Measurements from ENCODE around the gene MAP3K4. TPM values are rescaled to one million over a fixed set of nuclear protein-coding genes. Genes with fewer than 3 reads are reported as not detected.

MAP3K4 gene, protein sequence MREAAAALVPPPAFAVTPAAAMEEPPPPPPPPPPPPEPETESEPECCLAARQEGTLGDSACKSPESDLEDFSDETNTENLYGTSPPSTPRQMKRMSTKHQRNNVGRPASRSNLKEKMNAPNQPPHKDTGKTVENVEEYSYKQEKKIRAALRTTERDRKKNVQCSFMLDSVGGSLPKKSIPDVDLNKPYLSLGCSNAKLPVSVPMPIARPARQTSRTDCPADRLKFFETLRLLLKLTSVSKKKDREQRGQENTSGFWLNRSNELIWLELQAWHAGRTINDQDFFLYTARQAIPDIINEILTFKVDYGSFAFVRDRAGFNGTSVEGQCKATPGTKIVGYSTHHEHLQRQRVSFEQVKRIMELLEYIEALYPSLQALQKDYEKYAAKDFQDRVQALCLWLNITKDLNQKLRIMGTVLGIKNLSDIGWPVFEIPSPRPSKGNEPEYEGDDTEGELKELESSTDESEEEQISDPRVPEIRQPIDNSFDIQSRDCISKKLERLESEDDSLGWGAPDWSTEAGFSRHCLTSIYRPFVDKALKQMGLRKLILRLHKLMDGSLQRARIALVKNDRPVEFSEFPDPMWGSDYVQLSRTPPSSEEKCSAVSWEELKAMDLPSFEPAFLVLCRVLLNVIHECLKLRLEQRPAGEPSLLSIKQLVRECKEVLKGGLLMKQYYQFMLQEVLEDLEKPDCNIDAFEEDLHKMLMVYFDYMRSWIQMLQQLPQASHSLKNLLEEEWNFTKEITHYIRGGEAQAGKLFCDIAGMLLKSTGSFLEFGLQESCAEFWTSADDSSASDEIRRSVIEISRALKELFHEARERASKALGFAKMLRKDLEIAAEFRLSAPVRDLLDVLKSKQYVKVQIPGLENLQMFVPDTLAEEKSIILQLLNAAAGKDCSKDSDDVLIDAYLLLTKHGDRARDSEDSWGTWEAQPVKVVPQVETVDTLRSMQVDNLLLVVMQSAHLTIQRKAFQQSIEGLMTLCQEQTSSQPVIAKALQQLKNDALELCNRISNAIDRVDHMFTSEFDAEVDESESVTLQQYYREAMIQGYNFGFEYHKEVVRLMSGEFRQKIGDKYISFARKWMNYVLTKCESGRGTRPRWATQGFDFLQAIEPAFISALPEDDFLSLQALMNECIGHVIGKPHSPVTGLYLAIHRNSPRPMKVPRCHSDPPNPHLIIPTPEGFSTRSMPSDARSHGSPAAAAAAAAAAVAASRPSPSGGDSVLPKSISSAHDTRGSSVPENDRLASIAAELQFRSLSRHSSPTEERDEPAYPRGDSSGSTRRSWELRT (N-terminal part only)
- total RNA-seq (2012; rRNA removed) (20.4 and 23.1 TPM in 2 replicates), polyA plus RNA-seq (2012; rRNA removed) (6.9 and 11.5 TPM in 2 replicates), Bru-seq, nascent RNA (percentile 77 among the genes with signal in this experiment), BruChase-seq, experiment 1, labeled RNA remaining after a 6-hour chase (percentile 68 among the genes with signal in this experiment), BruChase-seq, experiment 2, labeled RNA remaining after a 2-hour chase (percentile 81 among the genes with signal in this experiment)
- polyA plus RNA-seq (2012; cell fraction: cytosol; rRNA removed), result 2.0 and 3.7 TPM in 2 replicates
- polyA plus RNA-seq (2012; cell fraction: nucleus; rRNA removed; ENCODE audit: low replicate concordance), result 6.4 and 26.8 TPM in 2 replicates
- long read RNA-seq, full-length matches to known transcripts, result 1 of 18 reads
- long read RNA-seq, partial matches to known transcripts, result 16 of 18 reads
- long read RNA-seq, other reads (novel, unspliced or antisense), result 1 of 18 reads

DNA sequence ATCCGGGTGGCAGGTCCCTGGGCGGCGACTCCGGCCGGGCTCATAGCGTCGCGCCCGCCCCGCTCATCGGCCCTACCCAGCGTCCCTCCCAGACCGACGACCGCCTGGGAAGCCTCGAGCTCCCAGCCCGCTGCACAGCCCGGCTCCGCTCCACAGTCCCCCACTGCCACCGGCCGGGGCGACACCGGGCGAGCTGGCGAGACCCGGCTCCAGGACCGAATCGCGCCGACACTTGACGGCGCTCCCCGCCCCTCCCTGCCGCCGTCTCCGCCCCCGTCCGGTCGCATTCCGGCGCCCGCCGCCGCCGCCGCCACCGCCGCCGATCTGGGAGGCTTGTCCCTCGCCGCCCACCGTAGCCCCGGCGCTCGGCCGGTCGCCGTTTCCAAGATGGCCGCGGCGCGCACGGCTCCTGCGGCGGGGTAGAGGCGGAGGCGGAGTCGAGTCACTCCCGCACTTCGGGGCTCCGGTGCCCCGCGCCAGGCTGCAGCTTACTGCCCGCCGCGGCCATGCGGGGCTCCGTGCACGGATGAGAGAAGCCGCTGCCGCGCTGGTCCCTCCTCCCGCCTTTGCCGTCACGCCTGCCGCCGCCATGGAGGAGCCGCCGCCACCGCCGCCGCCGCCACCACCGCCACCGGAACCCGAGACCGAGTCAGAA lies at the start of gene MAP3K4:
TSS of gene MAP3K4 (plus strand) at position 364 of the 655 bp plus-strand sequence. CDS start at position 527, 163 bp downstream.
- Histone ChIP-seq H4K8ac (ENCODE audit: low read depth in 2 of 2, low read length in 2 of 2) (peak within 1 kb of the TSS; percentile 61 to 63), H2AFZ (replicated peaks; ENCODE audit: low read length, poor library complexity) (peak within 1 kb of the TSS; percentile 98), H2BK15ac (ENCODE audit: low read depth, low read length) (no peak within 1 kb of the TSS; the same call in 2 of the 3 replicates), H2AK5ac (ENCODE audit: low read depth, low read length) (no peak within 1 kb of the TSS), H3K4me1 (ENCODE audit: control insufficient read depth, insufficient read depth, low read length) (no peaks in the 10 kb centered on the region; the same call in 1 of the 2 replicates), H3K4me3 (ENCODE audit: insufficient read depth, low read depth, low read length) (peak within 1 kb of the TSS; percentile 95), H3K36me3 (ENCODE audit: control insufficient read depth, insufficient read depth, low read length) (no peaks in the 10 kb centered on the region), H2BK20ac (ENCODE audit: low read depth, low read length) (no peak within 1 kb of the TSS; the same call in 1 of the 2 replicates), H3K9me1 (ENCODE audit: insufficient read depth, low read length) (peaks cover 3% of the 10 kb centered on the region), H3K4me2 (ENCODE audit: low read depth, low read length) (peak within 1 kb of the TSS; percentile 99), H4K5ac (ENCODE audit: low read depth, low read length) (peak within 1 kb of the TSS; percentile 42; the same call in 1 of the 2 replicates), H2AK9ac (replicated peaks; ENCODE audit: low read depth, low read length, poor library complexity) (peak within 1 kb of the TSS; percentile 58), H4K20me1 (ENCODE audit: insufficient read depth, low read length) (peaks cover 8% of the 10 kb centered on the region), H3K14ac (replicated peaks; ENCODE audit: low read depth, low read length) (peak within 1 kb of the TSS; percentile 48; the same call in 1 of the 2 replicates), H3K56ac (ENCODE audit: extremely low read depth, insufficient read depth, low read length) (peak within 1 kb of the TSS; percentile 52), H3K23ac (ENCODE audit: low read depth, low read length) (peak within 1 kb of the TSS; percentile 54), H3K9ac (ENCODE audit: low read depth, low read length) (peak within 1 kb of the TSS; percentile 93), H3K18ac (ENCODE audit: low read depth, low read length) (peak within 1 kb of the TSS; percentile 48), H2BK5ac (ENCODE audit: low read depth, low read length, poor library complexity, severe bottlenecking) (peak within 1 kb of the TSS; percentile 94), H3K27ac (ENCODE audit: insufficient read depth, low read length) (peak within 1 kb of the TSS; percentile 85), H3K9me3 (ENCODE audit: control insufficient read depth, insufficient read depth, low read length) (peaks cover 2% of the 10 kb centered on the region; the same call in 1 of the 2 replicates), H3K27me3 (ENCODE audit: control insufficient read depth, insufficient read depth, low read length) (no peaks in the 10 kb centered on the region), H3K4ac (ENCODE audit: low read depth, low read length) (peak within 1 kb of the TSS; percentile 77), H4K91ac (ENCODE audit: insufficient read depth, low read depth, low read length) (no peak within 1 kb of the TSS), H3K79me1 (ENCODE audit: low read depth in 1 of 2, low read length in 2 of 2) (peaks cover 1 to 24% of the 10 kb centered on the region in 2 experiments; a peak in 3 of 4 replicates), H2BK120ac (ENCODE audit: low read depth, low read length) (peak within 1 kb of the TSS; percentile 78)
- in situ Hi-C loops (cut with MboI; ENCODE audit: low sequenced_read_pairs), result loop anchor here (25.0 kb wide), 1 partner anchor 271 kb away; the partner anchor contains the start of gene AGPAT4
- 0% methylated on average over 41 of the region's 97 CpGs; no CpG with 5 or more reads in 1 of the 2 experiments for whole genome bisulfite sequencing, 2 experiments (ENCODE audit: extremely low coverage in 2 of 2, insufficient read length in 1 of 2)
- intact Hi-C loops (cut with micrococcal nuclease), result loop anchor here (1.0 to 5.0 kb wide), 5 partner anchors 12 to 379 kb away; partner anchors contain the start of gene AGPAT4
- ATAC-seq (ENCODE audit: low read depth) (peak; percentile 86), DNase-seq (peak; percentile 75)
- dilution Hi-C loops (cut with HindIII; ENCODE audit: low sequenced_read_pairs, unreplicated experiment), result no loop called here
- BruUV-seq (replicated peaks), result no TSS peak
- CTCF ChIA-PET, result interaction anchor here (1.1 kb wide), 1 partner anchor 379 kb away, joined by 3 read pairs; no protein-coding TSS in a partner anchor
- POLR2A ChIA-PET (ENCODE audit: unreplicated experiment), result no interaction called here
- TF ChIP-seq FOS (IDR thresholded peaks at IDR 0.05; ENCODE audit: low read depth, low read length) (no peak), MXI1 (IDR thresholded peaks at IDR 0.05; ENCODE audit: borderline replicate concordance, low read depth, low read length) (no peak), SMC3 (IDR thresholded peaks at IDR 0.05; ENCODE audit: low read depth, low read length) (0 out of 2 replicates have a peak, but pooled peaks have one; percentile 1), CEBPB (IDR thresholded peaks at IDR 0.05; ENCODE audit: low read depth, low read length) (no peak), MAFK (IDR thresholded peaks at IDR 0.05; ENCODE audit: low read depth, low read length) (no peak)
- TF ChIP-seq, protein P1, sequence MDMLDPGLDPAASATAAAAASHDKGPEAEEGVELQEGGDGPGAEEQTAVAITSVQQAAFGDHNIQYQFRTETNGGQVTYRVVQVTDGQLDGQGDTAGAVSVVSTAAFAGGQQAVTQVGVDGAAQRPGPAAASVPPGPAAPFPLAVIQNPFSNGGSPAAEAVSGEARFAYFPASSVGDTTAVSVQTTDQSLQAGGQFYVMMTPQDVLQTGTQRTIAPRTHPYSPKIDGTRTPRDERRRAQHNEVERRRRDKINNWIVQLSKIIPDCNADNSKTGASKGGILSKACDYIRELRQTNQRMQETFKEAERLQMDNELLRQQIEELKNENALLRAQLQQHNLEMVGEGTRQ (IDR thresholded peaks at IDR 0.05; ENCODE audit: low read depth, low read length), result no peak
- TF ChIP-seq, protein P2, sequence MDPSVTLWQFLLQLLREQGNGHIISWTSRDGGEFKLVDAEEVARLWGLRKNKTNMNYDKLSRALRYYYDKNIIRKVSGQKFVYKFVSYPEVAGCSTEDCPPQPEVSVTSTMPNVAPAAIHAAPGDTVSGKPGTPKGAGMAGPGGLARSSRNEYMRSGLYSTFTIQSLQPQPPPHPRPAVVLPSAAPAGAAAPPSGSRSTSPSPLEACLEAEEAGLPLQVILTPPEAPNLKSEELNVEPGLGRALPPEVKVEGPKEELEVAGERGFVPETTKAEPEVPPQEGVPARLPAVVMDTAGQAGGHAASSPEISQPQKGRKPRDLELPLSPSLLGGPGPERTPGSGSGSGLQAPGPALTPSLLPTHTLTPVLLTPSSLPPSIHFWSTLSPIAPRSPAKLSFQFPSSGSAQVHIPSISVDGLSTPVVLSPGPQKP (IDR thresholded peaks at IDR 0.05; ENCODE audit: borderline replicate concordance, low read depth, low read length), result no peak
